Lung (tissue), 12 donors: ENCODE results near the gene GRID1. TPM values are rescaled to one million over a fixed set of nuclear protein-coding genes. Genes with fewer than 3 reads are reported as not detected.

Source experiments
- ATAC-seq: fragments of 200-7000 bp; cut with Tn5 transposase; one replicate; pipeline ENCODE4 v1.9.1; 2020; ENCODE audit warnings: moderate number of reproducible peaks; ENCODE audit not compliant: insufficient read depth, low FRiP score
- DNase-seq, 3 donors: peaks; one replicate each; pipeline ENCODE4 v3.0.0-alpha.2; 2013 to 2017
- H3K27ac ChIP-seq, 2 donors: one replicate each; pipeline ENCODE4 v1.5.1; 2013; ENCODE audit warnings: mild to moderate bottlenecking in 2 of 2, moderate library complexity in 2 of 2, control low read depth in 1 of 2, inconsistent platforms in 1 of 2, low read depth in 1 of 2, low read length in 1 of 2
- H3K27me3 ChIP-seq, 3 donors: one replicate each; pipeline ENCODE4 v1.5.1; 2013; ENCODE audit warnings: low read length in 2 of 3; ENCODE audit not compliant: control insufficient read depth in 3 of 3, insufficient read depth in 3 of 3
- H3K36me3 ChIP-seq, 4 donors: one replicate each; pipeline ENCODE4 v1.5.1; 2013; ENCODE audit warnings: low read length in 4 of 4, mild to moderate bottlenecking in 1 of 4, moderate library complexity in 1 of 4; ENCODE audit not compliant: control insufficient read depth in 4 of 4, insufficient read depth in 4 of 4
- H3K4me1 ChIP-seq, 5 donors: one replicate each; pipeline ENCODE4 v1.5.1; 2013; ENCODE audit warnings: low read length in 5 of 5, mild to moderate bottlenecking in 2 of 5, moderate library complexity in 1 of 5; ENCODE audit not compliant: control insufficient read depth in 5 of 5, insufficient read depth in 5 of 5
- H3K4me3 ChIP-seq: one replicate; pipeline ENCODE4 v1.5.1; 2013; ENCODE audit warnings: mild to moderate bottlenecking, control low read depth, moderate library complexity
- H3K9ac ChIP-seq, 2 donors: one replicate each; pipeline ENCODE4 v1.5.1; 2013; ENCODE audit warnings: low read length in 2 of 2, control low read depth in 1 of 2; ENCODE audit not compliant: insufficient read depth in 1 of 2
- H3K9me3 ChIP-seq, 4 donors: one replicate each; pipeline ENCODE4 v1.5.1; 2013; ENCODE audit warnings: low read length in 3 of 4, mild to moderate bottlenecking in 1 of 4, moderate library complexity in 1 of 4; ENCODE audit not compliant: control insufficient read depth in 4 of 4, insufficient read depth in 3 of 4
- WGBS, 2 donors: extraction: QIAGEN DNeasy Blood & Tissue Kit; methylation state at CpG; one replicate each; pipeline ENCODE4 v1.1.7; 2013; 5-methylcytosine and 5-hydroxymethylcytosine counted together
- polyA plus RNA-seq, 2 donors: library from polyadenylated mRNA; stranded (reverse); fragments of 200-250 nt; gene quantifications; one replicate each; pipeline ENCODE4 v1.2.1, GENCODE V29; 2013
- total RNA-seq, 2 donors: library from RNA; depleted of rRNA in 1 of 2; stranded (reverse); fragments of >200 nt in 1 of 2; gene quantifications; one replicate each; pipeline ENCODE4 v1.2.1, GENCODE V29; 2014 to 2021
- TF ChIP-seq, protein P1 (sequence below): IDR thresholded peaks from 2 replicates; pipeline ENCODE4 v1.5.1; 2012; ENCODE audit warnings: mild to moderate bottlenecking; ENCODE audit errors: control extremely low read depth, extremely low read depth
- donor health status: control.
- donor health status: control.
- donor health status: Bipolar disorder and iron deficiency.
- donor health status: healthy.
- donor health status: DM: yes; HTN: yes; CAD: no.

The GRID1 gene
- total and polyA plus RNA-seq, 4 donors: 1.1 to 3.6 (median 2.2) TPM

GRCh38 chr10:86410542-86411124, 44.0 kb upstream of the GRID1 start:
- H3K27me3 ChIP-seq: peaks cover 0 to under 1% (median 0%) of the 10 kb centered on the region in 3 donors
- TF ChIP-seq, protein P1, sequence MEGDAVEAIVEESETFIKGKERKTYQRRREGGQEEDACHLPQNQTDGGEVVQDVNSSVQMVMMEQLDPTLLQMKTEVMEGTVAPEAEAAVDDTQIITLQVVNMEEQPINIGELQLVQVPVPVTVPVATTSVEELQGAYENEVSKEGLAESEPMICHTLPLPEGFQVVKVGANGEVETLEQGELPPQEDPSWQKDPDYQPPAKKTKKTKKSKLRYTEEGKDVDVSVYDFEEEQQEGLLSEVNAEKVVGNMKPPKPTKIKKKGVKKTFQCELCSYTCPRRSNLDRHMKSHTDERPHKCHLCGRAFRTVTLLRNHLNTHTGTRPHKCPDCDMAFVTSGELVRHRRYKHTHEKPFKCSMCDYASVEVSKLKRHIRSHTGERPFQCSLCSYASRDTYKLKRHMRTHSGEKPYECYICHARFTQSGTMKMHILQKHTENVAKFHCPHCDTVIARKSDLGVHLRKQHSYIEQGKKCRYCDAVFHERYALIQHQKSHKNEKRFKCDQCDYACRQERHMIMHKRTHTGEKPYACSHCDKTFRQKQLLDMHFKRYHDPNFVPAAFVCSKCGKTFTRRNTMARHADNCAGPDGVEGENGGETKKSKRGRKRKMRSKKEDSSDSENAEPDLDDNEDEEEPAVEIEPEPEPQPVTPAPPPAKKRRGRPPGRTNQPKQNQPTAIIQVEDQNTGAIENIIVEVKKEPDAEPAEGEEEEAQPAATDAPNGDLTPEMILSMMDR: no peak
- no peak overlapping the region for H3K9ac ChIP-seq
- DNase-seq (no peak), ATAC-seq (no peak)
- WGBS, 2 donors: 77 to 78% methylated on average over 4 of the region's 4 CpGs
- peaks cover 0 to 5% (median 0%) of the 10 kb centered on the region in 5 donors for H3K4me1 ChIP-seq
- H3K4me3 ChIP-seq: no peak overlapping the region
- H3K27ac ChIP-seq: no peak overlapping the region
- no peaks in the 10 kb centered on the region for H3K36me3 ChIP-seq
- no peaks in the 10 kb centered on the region for H3K9me3 ChIP-seq

- no peaks in the 10 kb centered on the region for H3K9me3 ChIP-seq
- ATAC-seq: no peak
- H3K4me3 ChIP-seq: no peak overlapping the region
- WGBS, 2 donors: 78 to 87% methylated on average over 1 of the region's 1 CpG
- H3K4me1 ChIP-seq: peaks cover 0 to 5% (median 0%) of the 10 kb centered on the region in 5 donors
- no peak overlapping the region for H3K9ac ChIP-seq
- H3K36me3 ChIP-seq: no peaks in the 10 kb centered on the region
- no peak overlapping the region for H3K27ac ChIP-seq
- no peaks in the 10 kb centered on the region for H3K27me3 ChIP-seq
- TF ChIP-seq, protein P1: no peak
- no peak for DNase-seq
These were observed 42.6 kb upstream of the GRID1 start for GRCh38 chr10:86409183-86409582.

GRCh38 chr10:86403183-86403797, 36.7 kb upstream of the GRID1 start:
- TF ChIP-seq, protein P1: no peak
- H3K4me3 ChIP-seq: no peak overlapping the region
- H3K9me3 ChIP-seq: peaks cover 0 to 6% (median 0%) of the 10 kb centered on the region in 4 donors
- WGBS, 2 donors: 72 to 83% methylated on average over 6 of the region's 6 CpGs
- no peaks in the 10 kb centered on the region for H3K36me3 ChIP-seq
- peaks cover 0 to 13% (median 3%) of the 10 kb centered on the region in 5 donors for H3K4me1 ChIP-seq
- ATAC-seq: no peak
- H3K27me3 ChIP-seq: peaks cover 0 to 38% (median 23%) of the 10 kb centered on the region in 3 donors
- no peak for DNase-seq
- H3K9ac ChIP-seq: no peak overlapping the region
- no peak overlapping the region for H3K27ac ChIP-seq
